Stimulated activated CD4-positive, alpha-beta T cell treated with anti-CD3 and anti-CD28 coated beads, TNF-alpha, amount 100 ng/mL, for 24 hours (primary cell): Measurements from ENCODE around the gene PIN4.
A peak's percentile ranks its signal among the peaks of the same experiment; 100 is the strongest.
"Not testable (repeated sequence)": the region's sequence is repeated elsewhere in the genome, so short reads cannot be mapped to it uniquely, and the experiment has no call there.

Source experiments
- DNase-seq, 3 experiments: peaks; one replicate each; pipeline ENCODE4 v3.0.0-alpha.2; 2020; ENCODE audit warnings: low read depth in 3 of 3

PIN4 gene

GRCh38 chrX:72201836-72202536 is 20.4 kb downstream of the PIN4 start:
- no peak for DNase-seq

GRCh38 chrX:72202792-72203401 is 21.3 kb downstream of the PIN4 start:
- DNase-seq, result no peak

GRCh38 chrX:72203421-72203820 is 21.9 kb downstream of the PIN4 start:
- no peak for DNase-seq

GRCh38 chrX:72205706-72206105 is 24.1 kb downstream of the PIN4 start:
- no peak for DNase-seq

- no peak for DNase-seq
These were observed 25.8 kb downstream of the PIN4 start for GRCh38 chrX:72207366-72207765.

GRCh38 chrX:72208126-72208800 is 26.7 kb downstream of the PIN4 start:
- no peak for DNase-seq

- DNase-seq, result no peak
These were observed 35.4 kb downstream of the PIN4 start for GRCh38 chrX:72216973-72217372.

- DNase-seq, result not testable (repeated sequence)
These were observed 38.8 kb downstream of the PIN4 start for GRCh38 chrX:72220375-72220774.

- DNase-seq, result no peak
These were observed 48.7 kb downstream of the PIN4 start for GRCh38 chrX:72230290-72230689.

GRCh38 chrX:72236841-72237240 is 55.3 kb downstream of the PIN4 start:
- no peak for DNase-seq

- DNase-seq, result no peak
These were observed 56.6 kb downstream of the PIN4 start for GRCh38 chrX:72238183-72238582.

GRCh38 chrX:72238721-72239475 is 57.3 kb downstream of the PIN4 start, which contains the start of gene ERCC6L:
Gene ERCC6L, minus strand, starts transcription at chrX:72239027. Its CDS starts 116 bp downstream, at chrX:72238911.
- peak; percentile 57 to 83 (median 58) for DNase-seq

GRCh38 chrX:72240976-72241375 is 59.4 kb downstream of the PIN4 start:
- no peak for DNase-seq

- no peak for DNase-seq
These were observed 61.9 kb downstream of the PIN4 start for GRCh38 chrX:72243472-72243871.

- peak in 2 of 3 experiments; percentile 5 to 27 for DNase-seq
These were observed 64.0 kb downstream of the PIN4 start for GRCh38 chrX:72245461-72246089.

- no peak for DNase-seq
These were observed 65.8 kb downstream of the PIN4 start for GRCh38 chrX:72247206-72247942.
